ENCODE results near the gene GP1BB.

The GP1BB gene

GRCh38 chr22:19742160-19743066 is 19.1 kb downstream of the GP1BB start:
- no peak for DNase-seq (ENCODE audit: low spot score)

GRCh38 chr22:19743081-19743480 is 19.7 kb downstream of the GP1BB start:
- no peak for DNase-seq (ENCODE audit: low spot score)

- DNase-seq (ENCODE audit: low spot score), result no peak
Observed at GRCh38 chr22:19743651-19744050, 20.3 kb downstream of the GP1BB start.

- DNase-seq (ENCODE audit: low spot score), result no peak
Observed at GRCh38 chr22:19744350-19745006, 21.1 kb downstream of the GP1BB start.

- DNase-seq (ENCODE audit: low spot score), result no peak
Observed at GRCh38 chr22:19745155-19746101, 22.1 kb downstream of the GP1BB start.

GRCh38 chr22:19746726-19747125 is 23.4 kb downstream of the GP1BB start:
- no peak for DNase-seq (ENCODE audit: low spot score)

- DNase-seq (ENCODE audit: low spot score), result no peak
Observed at GRCh38 chr22:19747551-19747950, 24.2 kb downstream of the GP1BB start.

GRCh38 chr22:19748139-19748538 is 24.8 kb downstream of the GP1BB start:
- no peak for DNase-seq (ENCODE audit: low spot score)

GRCh38 chr22:19748991-19749664 is 25.8 kb downstream of the GP1BB start:
- DNase-seq (ENCODE audit: low spot score), result no peak

- DNase-seq (ENCODE audit: low spot score), result no peak
Observed at GRCh38 chr22:19749876-19750275, 26.5 kb downstream of the GP1BB start.

- no peak for DNase-seq (ENCODE audit: low spot score)
Observed at GRCh38 chr22:19750507-19751490, 27.5 kb downstream of the GP1BB start.

GRCh38 chr22:19751497-19752245 is 28.3 kb downstream of the GP1BB start:
- no peak for DNase-seq (ENCODE audit: low spot score)

- DNase-seq (ENCODE audit: low spot score), result no peak
Observed at GRCh38 chr22:19753090-19753842, 29.9 kb downstream of the GP1BB start.

- no peak for DNase-seq (ENCODE audit: low spot score)
Observed at GRCh38 chr22:19753996-19754700, 30.8 kb downstream of the GP1BB start.

GRCh38 chr22:19754701-19755144 is 31.4 kb downstream of the GP1BB start:
- no peak for DNase-seq (ENCODE audit: low spot score)

- DNase-seq (ENCODE audit: low spot score), result no peak
Observed at GRCh38 chr22:19755145-19755710, 31.9 kb downstream of the GP1BB start.

- DNase-seq (ENCODE audit: low spot score), result no peak
Observed at GRCh38 chr22:19755722-19756287, 32.5 kb downstream of the GP1BB start.
